Panc1 (cell line): ENCODE data around the gene ITGBL1.

Experiments used
- CTCF ChIP-seq: fragments of 450-650 bp; IDR thresholded peaks from 2 replicates; pipeline ENCODE4 v1.5.1; 2017; ENCODE audit warnings: mild to moderate bottlenecking
- POLR2AphosphoS5 ChIP-seq: IDR thresholded peaks from 2 replicates; pipeline ENCODE4 v1.6.1; 2012; ENCODE audit warnings: mild to moderate bottlenecking, low read depth, low read length, moderate library complexity
- REST ChIP-seq, 2 experiments: IDR thresholded peaks; 2 replicates each; pipeline ENCODE4 v1.6.1; 2011 to 2012; ENCODE audit warnings: low read depth in 2 of 2, control low read depth in 1 of 2, low read length in 1 of 2, mild to moderate bottlenecking in 1 of 2, moderate library complexity in 1 of 2; ENCODE audit not compliant: insufficient read depth in 1 of 2
- SIN3A ChIP-seq: IDR thresholded peaks from 2 replicates; pipeline ENCODE4 v1.6.1; 2012; ENCODE audit warnings: low read depth, mild to moderate bottlenecking, low read length, moderate library complexity, borderline replicate concordance; ENCODE audit not compliant: insufficient read depth
- TCF7L2 ChIP-seq: IDR thresholded peaks from 2 replicates; pipeline ENCODE4 v1.6.1; 2011; ENCODE audit warnings: mild to moderate bottlenecking, low read depth, low read length, inconsistent platforms

DNA sequence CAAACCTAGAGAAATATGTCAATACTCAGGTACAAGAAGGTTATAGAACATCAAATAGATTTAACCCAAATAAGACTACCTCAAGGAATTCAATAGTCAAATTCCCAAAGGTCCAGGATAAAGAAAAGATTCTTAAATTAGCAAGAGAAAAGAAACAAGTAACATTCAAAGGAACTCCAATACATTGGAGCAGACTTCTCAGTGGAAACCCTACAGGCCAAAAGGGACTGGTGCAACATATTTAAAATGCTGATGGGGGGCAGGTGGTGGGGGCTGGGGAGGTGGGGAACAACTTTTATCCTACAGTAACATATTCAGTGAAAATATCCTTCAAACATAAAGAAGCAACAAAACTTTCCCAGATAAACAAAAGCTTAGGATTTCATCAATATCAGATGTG, 23.1 kb downstream of the ITGBL1 start:
- TF ChIP-seq CTCF = no peak
- no peak for TF ChIP-seq REST (IDR thresholded peaks at IDR 0.05; ENCODE audit: insufficient read depth in 1 of 2, low read depth in 2 of 2, low read length in 1 of 2)
- no peak for TF ChIP-seq SIN3A
- TF ChIP-seq POLR2AphosphoS5 = no peak
- no peak for TF ChIP-seq TCF7L2
